ENCODE results near the gene C4orf54. TPM values are rescaled to one million over a fixed set of nuclear protein-coding genes. Genes with fewer than 3 reads are reported as not detected.

Gene C4orf54
- total RNA-seq, 1 donor from 2014 or later, result 0.05 TPM

- Mint-ChIP-seq H3K4me3 (no peak overlapping the region), H3K27ac (no peak overlapping the region), H3K9me3 (no peaks in the 10 kb centered on the region), H3K36me3 (no peaks in the 10 kb centered on the region), H3K4me1 (ENCODE audit: unreplicated experiment) (no peaks in the 10 kb centered on the region), H3K27me3 (no peaks in the 10 kb centered on the region)
- no peak for DNase-seq (ENCODE audit: extremely low spot score, unreplicated experiment)
- TF ChIP-seq, protein P1, sequence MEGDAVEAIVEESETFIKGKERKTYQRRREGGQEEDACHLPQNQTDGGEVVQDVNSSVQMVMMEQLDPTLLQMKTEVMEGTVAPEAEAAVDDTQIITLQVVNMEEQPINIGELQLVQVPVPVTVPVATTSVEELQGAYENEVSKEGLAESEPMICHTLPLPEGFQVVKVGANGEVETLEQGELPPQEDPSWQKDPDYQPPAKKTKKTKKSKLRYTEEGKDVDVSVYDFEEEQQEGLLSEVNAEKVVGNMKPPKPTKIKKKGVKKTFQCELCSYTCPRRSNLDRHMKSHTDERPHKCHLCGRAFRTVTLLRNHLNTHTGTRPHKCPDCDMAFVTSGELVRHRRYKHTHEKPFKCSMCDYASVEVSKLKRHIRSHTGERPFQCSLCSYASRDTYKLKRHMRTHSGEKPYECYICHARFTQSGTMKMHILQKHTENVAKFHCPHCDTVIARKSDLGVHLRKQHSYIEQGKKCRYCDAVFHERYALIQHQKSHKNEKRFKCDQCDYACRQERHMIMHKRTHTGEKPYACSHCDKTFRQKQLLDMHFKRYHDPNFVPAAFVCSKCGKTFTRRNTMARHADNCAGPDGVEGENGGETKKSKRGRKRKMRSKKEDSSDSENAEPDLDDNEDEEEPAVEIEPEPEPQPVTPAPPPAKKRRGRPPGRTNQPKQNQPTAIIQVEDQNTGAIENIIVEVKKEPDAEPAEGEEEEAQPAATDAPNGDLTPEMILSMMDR (conservative IDR thresholded peaks at IDR 0.05), result no peak
Measured at GRCh38 chr4:99661907-99662306, 4.3 kb upstream of the C4orf54 start.

- no peak overlapping the region for H3K27ac Mint-ChIP-seq
- no peaks in the 10 kb centered on the region for H3K36me3 Mint-ChIP-seq
- H3K9me3 Mint-ChIP-seq, result no peaks in the 10 kb centered on the region
- H3K4me1 Mint-ChIP-seq (ENCODE audit: unreplicated experiment), result no peaks in the 10 kb centered on the region
- TF ChIP-seq, protein P1 (conservative IDR thresholded peaks at IDR 0.05), result no peak
- H3K4me3 Mint-ChIP-seq, result no peak overlapping the region
- no peak for DNase-seq (ENCODE audit: extremely low spot score, unreplicated experiment)
- H3K27me3 Mint-ChIP-seq, result no peaks in the 10 kb centered on the region
Measured at GRCh38 chr4:99658666-99659065, 1.0 kb upstream of the C4orf54 start.

DNA sequence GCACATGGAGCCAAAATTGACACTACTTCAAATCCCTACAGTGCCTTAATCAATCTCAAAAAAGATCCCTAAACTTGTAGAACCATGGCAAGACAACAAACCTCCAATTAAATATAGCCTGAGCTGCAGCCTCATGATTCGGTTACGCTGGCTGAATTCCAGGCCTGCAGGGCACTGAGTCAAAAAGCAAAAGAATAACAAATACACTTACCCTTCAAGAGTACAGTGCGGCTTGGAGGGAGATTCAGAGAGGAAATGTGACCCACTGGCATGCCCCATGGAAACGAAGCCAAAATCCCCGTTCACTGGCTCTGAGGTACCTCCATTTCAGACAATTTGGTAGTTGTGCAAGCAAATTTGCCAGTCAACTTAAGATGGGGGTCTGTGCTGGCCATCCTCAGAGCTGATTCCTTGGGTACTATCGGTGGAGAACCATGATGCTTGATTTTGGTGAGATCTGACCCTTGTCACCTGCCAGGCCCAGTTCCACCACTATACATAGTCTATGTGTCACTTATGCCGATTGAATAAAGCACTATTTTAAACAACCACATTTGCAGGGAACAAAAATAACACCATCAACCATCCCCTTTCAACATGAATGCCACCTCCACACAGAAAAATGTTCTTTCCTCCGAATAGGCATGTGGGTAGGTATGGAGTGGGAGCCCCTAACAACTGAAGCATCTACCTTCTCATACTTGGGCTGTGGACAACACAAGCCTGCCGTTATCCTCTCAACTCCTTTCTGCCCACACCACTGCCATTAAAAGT, 2.1 kb downstream of the C4orf54 start:
- Mint-ChIP-seq H3K27ac (no peak overlapping the region), H3K4me1 (ENCODE audit: unreplicated experiment) (no peaks in the 10 kb centered on the region)

GRCh38 chr4:99654361-99654761, 3.3 kb downstream of the C4orf54 start:
- Mint-ChIP-seq H3K36me3 (no peaks in the 10 kb centered on the region), H3K4me3 (no peak overlapping the region)

More for the DNA sequence above, 2.1 kb downstream of the C4orf54 start:
- TF ChIP-seq, protein P1 (conservative IDR thresholded peaks at IDR 0.05), result no peak
- DNase-seq (ENCODE audit: extremely low spot score, unreplicated experiment), result no peak
- Mint-ChIP-seq H3K36me3 (no peaks in the 10 kb centered on the region), H3K9me3 (no peaks in the 10 kb centered on the region), H3K27me3 (no peaks in the 10 kb centered on the region), H3K4me3 (no peak overlapping the region)

DNA sequence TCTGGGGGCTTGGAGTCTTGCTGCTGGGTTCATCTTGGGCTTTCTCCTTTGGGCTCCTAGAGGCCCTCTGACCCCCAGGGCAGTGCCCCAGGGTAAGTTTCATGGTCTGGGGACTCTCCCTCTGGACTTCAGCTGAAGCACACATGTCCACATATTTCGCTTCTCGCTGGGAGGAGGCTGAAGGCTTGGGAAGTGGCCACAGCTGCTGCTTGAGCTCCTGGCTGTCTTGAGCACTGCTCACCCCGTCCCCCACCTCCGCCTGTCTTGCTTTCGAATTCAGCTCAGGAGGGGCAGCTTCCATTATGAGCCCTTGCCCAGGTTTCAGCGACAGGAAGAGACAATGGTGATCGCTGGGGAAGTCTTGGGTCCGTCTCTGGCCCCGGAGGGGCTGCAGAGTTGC, 3.7 kb downstream of the C4orf54 start:
- no peak for DNase-seq (ENCODE audit: extremely low spot score, unreplicated experiment)
- Mint-ChIP-seq H3K27ac (no peak overlapping the region), H3K4me3 (no peak overlapping the region), H3K36me3 (no peaks in the 10 kb centered on the region), H3K27me3 (no peaks in the 10 kb centered on the region), H3K4me1 (ENCODE audit: unreplicated experiment) (no peaks in the 10 kb centered on the region), H3K9me3 (no peaks in the 10 kb centered on the region)
- TF ChIP-seq, protein P1 (conservative IDR thresholded peaks at IDR 0.05), result no peak

More at GRCh38 chr4:99654361-99654761, 3.3 kb downstream of the C4orf54 start:
- no peaks in the 10 kb centered on the region for H3K4me1 Mint-ChIP-seq (ENCODE audit: unreplicated experiment)
- no peaks in the 10 kb centered on the region for H3K9me3 Mint-ChIP-seq
- no peak for DNase-seq (ENCODE audit: extremely low spot score, unreplicated experiment)
- H3K27me3 Mint-ChIP-seq, result no peaks in the 10 kb centered on the region
- TF ChIP-seq, protein P1 (conservative IDR thresholded peaks at IDR 0.05), result no peak
- H3K27ac Mint-ChIP-seq, result no peak overlapping the region
